ENCODE data around the gene LGR4. TPM values are rescaled to one million over a fixed set of nuclear protein-coding genes. Genes with fewer than 3 reads are reported as not detected.

Gene LGR4
- total RNA-seq, 1 experiment from 2014 or later, result 7.1 TPM

DNA sequence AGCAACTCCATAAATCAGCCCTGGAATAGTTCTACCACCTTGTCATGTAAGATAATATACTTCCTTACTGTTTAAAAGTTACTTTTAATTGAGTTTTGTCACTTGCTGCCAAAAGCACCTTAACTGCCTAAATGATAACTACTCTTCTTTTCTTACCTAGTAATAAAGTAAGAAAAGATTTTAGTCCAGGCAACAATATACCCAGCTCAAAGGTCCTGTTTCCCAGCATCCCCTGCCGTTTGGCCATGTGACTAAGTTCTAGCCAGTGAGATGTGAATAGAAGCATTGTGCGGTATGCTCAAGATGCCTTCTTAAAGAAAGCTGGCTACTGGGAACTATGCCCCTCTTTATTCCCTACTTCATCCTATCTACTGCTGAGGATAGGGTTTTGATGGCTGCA lies 70.1 kb downstream of the LGR4 start:
- H3K79me2 ChIP-seq (ENCODE audit: insufficient read depth, low read length), result no peaks in the 10 kb centered on the region
- no peaks in the 10 kb centered on the region for H4K20me1 ChIP-seq (ENCODE audit: insufficient read depth)
- intact Hi-C loops (cut with micrococcal nuclease), result no loop called here
- H3K4me2 ChIP-seq (ENCODE audit: low read length), result no peak overlapping the region
- H3K27ac ChIP-seq (ENCODE audit: low read depth, low read length), result no peak overlapping the region
- POLR2A ChIA-PET, result no interaction called here
- H3K9me2 ChIP-seq (ENCODE audit: insufficient read depth), result no peaks in the 10 kb centered on the region
- ATAC-seq (no peak), DNase-seq (ENCODE audit: low read depth, low spot score) (no peak)
- no peaks in the 10 kb centered on the region for H3K36me3 ChIP-seq (ENCODE audit: control insufficient read depth in 1 of 2, insufficient read depth in 2 of 2, low read length in 2 of 2)
- no peaks in the 10 kb centered on the region for H3K27me3 ChIP-seq (ENCODE audit: insufficient read depth, low read length)
- H3K9ac ChIP-seq (ENCODE audit: low read length), result no peak overlapping the region
- H3K4me1 ChIP-seq (ENCODE audit: control insufficient read depth in 1 of 2, insufficient read depth in 2 of 2, low read length in 2 of 2), result no peaks in the 10 kb centered on the region
- H3K9me3 ChIP-seq (ENCODE audit: control insufficient read depth in 1 of 2, insufficient read depth in 1 of 2, low read depth in 1 of 2, low read length in 2 of 2), result no peaks in the 10 kb centered on the region
- no TSS peak for BruUV-seq (replicated peaks)
- no peak overlapping the region for H2AFZ ChIP-seq (ENCODE audit: low read depth, low read length, poor library complexity, severe bottlenecking)
- TF ChIP-seq SIN3A (IDR thresholded peaks at IDR 0.05; ENCODE audit: low read depth), result no peak
- TF ChIP-seq SRF (IDR thresholded peaks at IDR 0.05; ENCODE audit: low read depth), result no peak
- TF ChIP-seq REST (IDR thresholded peaks at IDR 0.05; ENCODE audit: low read depth), result no peak
- TF ChIP-seq FOSL1 (IDR thresholded peaks at IDR 0.05; ENCODE audit: low read depth), result no peak
- TF ChIP-seq POLR2A (IDR thresholded peaks at IDR 0.05; ENCODE audit: borderline replicate concordance, extremely low read depth, insufficient read depth, insufficient read length), result no peak
- TF ChIP-seq YY1 (IDR thresholded peaks at IDR 0.05; ENCODE audit: extremely low read depth, insufficient replicate concordance, low read depth, low read length), result no peak
- no peak for TF ChIP-seq EGR1 (IDR thresholded peaks at IDR 0.05; ENCODE audit: low read depth)
- TF ChIP-seq ELF1 (IDR thresholded peaks at IDR 0.05; ENCODE audit: borderline replicate concordance, low read depth), result no peak
- TF ChIP-seq ATF3 (IDR thresholded peaks at IDR 0.05), result no peak
- TF ChIP-seq MAX (IDR thresholded peaks at IDR 0.05), result no peak
- no peak for TF ChIP-seq EZH2 (IDR thresholded peaks at IDR 0.05)
- no peak for TF ChIP-seq EZH2phosphoT487 (IDR thresholded peaks at IDR 0.05; ENCODE audit: borderline replicate concordance)
- no peak for TF ChIP-seq JUND (IDR thresholded peaks at IDR 0.05)
- no peak for TF ChIP-seq SP1 (IDR thresholded peaks at IDR 0.05; ENCODE audit: low read depth)
- RAD21 ChIA-PET (ENCODE audit: low non-redundant PET in 1 of 2, low total read pairs in 2 of 2, uncharacterized antibody in 2 of 2, unreplicated experiment in 2 of 2), result no interaction called here
- CTCF ChIA-PET, result no interaction called here
- H3K4me3 ChIP-seq (replicated peaks in 1 of 2; ENCODE audit: low read depth in 1 of 2, low read length in 2 of 2), result no peak overlapping the region
